ENCODE results near the gene CDH4.

- TF ChIP-seq, protein P1, sequence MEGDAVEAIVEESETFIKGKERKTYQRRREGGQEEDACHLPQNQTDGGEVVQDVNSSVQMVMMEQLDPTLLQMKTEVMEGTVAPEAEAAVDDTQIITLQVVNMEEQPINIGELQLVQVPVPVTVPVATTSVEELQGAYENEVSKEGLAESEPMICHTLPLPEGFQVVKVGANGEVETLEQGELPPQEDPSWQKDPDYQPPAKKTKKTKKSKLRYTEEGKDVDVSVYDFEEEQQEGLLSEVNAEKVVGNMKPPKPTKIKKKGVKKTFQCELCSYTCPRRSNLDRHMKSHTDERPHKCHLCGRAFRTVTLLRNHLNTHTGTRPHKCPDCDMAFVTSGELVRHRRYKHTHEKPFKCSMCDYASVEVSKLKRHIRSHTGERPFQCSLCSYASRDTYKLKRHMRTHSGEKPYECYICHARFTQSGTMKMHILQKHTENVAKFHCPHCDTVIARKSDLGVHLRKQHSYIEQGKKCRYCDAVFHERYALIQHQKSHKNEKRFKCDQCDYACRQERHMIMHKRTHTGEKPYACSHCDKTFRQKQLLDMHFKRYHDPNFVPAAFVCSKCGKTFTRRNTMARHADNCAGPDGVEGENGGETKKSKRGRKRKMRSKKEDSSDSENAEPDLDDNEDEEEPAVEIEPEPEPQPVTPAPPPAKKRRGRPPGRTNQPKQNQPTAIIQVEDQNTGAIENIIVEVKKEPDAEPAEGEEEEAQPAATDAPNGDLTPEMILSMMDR (IDR thresholded peaks at IDR 0.05), result no peak
- TF ChIP-seq POLR2A (IDR thresholded peaks at IDR 0.05), result no peak
These were observed 276.5 kb downstream of the CDH4 start for GRCh38 chr20:61528591-61528990.
